ENCODE measurements around the gene TRIM6. TPM values are rescaled to one million over a fixed set of nuclear protein-coding genes. Genes with fewer than 3 reads are reported as not detected.
A peak's percentile ranks its signal among the peaks of the same experiment; 100 is the strongest.

The TRIM6 gene
- total and polyA plus RNA-seq, 9 of the 15 experiments (the other 6 are each of a cell fraction or from before 2014, with no cell fraction given): 5.0 to 11.8 (median 8.7) TPM

DNA sequence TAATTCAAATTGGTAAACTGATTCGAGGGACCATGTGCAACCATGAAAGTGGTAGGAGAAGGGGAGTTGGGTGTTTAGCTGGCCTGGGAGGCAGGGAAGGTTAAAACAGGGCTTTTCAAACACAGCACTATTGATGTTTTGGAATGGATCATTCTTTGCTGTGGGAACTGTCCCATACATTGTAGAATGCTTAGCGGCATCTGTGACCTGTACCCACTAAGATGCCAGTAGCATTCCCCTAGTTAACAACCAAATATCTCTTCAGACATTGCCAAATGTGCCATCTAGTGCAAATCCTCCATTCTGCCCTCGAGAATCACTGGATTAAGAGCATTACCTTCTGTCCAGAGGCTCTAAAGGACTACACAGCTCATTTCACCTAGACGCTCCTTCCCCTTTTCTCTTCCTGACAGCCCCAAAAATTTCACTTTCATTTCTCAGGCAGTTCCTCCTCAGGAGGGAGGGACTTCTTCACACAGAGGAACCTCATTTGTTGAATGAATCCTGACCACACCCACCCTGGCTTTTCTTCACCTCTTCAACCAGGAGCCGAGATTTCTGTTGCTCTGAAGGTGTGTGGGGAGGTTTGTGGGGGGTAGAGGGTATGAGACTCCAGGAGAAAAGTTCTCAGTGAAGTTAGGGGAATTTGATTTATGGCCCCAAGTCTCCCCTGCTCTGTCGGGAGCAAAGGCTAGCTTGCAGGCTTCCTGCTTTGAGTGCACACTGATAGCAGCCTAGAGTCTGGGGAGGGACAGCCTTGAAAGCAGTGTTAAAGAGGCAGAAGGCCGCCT is 28.2 kb downstream of the TRIM6 start, which contains the start of gene TRIM34 (continued):
- TF ChIP-seq CREB3L1 (IDR thresholded peaks at IDR 0.05; ENCODE audit: borderline replicate concordance, low read depth) (no peak), HOMEZ (CRISPR knock-in tag; IDR thresholded peaks at IDR 0.05) (no peak), NONO (IDR thresholded peaks at IDR 0.05; ENCODE audit: low read depth in 2 of 2, low read length in 1 of 2) (no peak), ZSCAN29 (IDR thresholded peaks at IDR 0.05) (no peak)

DNA sequence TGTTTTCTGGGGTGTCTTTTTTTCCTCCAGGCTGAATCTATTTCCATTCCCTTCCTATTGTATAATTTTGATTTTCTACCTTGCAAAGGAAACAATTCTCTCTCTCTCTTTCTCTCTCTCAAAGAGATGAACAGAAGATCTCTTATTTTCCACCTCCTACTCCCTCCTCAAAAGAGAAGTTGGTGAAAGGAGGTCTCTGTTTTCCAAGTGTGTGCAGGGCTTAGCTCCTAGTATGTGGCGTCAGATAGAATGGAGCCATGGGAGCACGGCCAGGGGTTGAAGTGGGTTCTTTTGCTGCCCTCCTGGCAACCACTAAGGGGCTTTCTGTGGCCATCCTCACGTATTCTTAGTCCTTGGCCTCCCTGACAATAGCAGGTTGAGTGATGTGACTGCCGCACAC is 28.8 kb downstream of the TRIM6 start:
- Histone ChIP-seq H3K4me1 (replicated peaks in 1 of 2; ENCODE audit: control insufficient read depth in 2 of 2, insufficient read depth in 2 of 2, low read length in 2 of 2) (peaks cover 0 to 10% of the 10 kb centered on the region in 2 experiments; a peak in 3 of 5 replicates), H3K79me2 (ENCODE audit: control insufficient read depth, insufficient read depth, low read length) (no peaks in the 10 kb centered on the region), H3K36me3 (ENCODE audit: control insufficient read depth, insufficient read depth, low read length) (no peaks in the 10 kb centered on the region), H2AFZ (ENCODE audit: low read depth, low read length) (peak overlapping the region; percentile 99), H3K9me1 (ENCODE audit: control insufficient read depth, insufficient read depth, low read length) (no peaks in the 10 kb centered on the region), H3K9me3 (replicated peaks; ENCODE audit: control insufficient read depth, insufficient read depth, low read depth, low read length) (no peaks in the 10 kb centered on the region; the same call in 1 of the 2 replicates), H3K27ac (ENCODE audit: extremely low read depth, low read depth, low read length) (no peak overlapping the region), H3K27me3 (ENCODE audit: control insufficient read depth in 2 of 2, insufficient read depth in 2 of 2, low read length in 2 of 2) (no peaks in the 10 kb centered on the region), H3K9ac (ENCODE audit: insufficient read depth in 1 of 2, low read depth in 2 of 2, low read length in 2 of 2) (no peak overlapping the region), H3K4me3 (peak overlapping the region; percentile 44; the same call in 1 of the 2 replicates), H3K4me2 (ENCODE audit: insufficient read depth, low read length) (0 out of 2 replicates have a peak overlapping the region, but pooled peaks have one; percentile 97), H4K20me1 (replicated peaks; ENCODE audit: control insufficient read depth, insufficient read depth, low read length) (no peaks in the 10 kb centered on the region)
- CTCF ChIA-PET (ENCODE audit: low intra/inter-chr PET ratio): no interaction called here
- no peak for ATAC-seq
- intact Hi-C loops (cut with micrococcal nuclease) (no loop called here), in situ Hi-C loops (cut with MboI) (no loop called here)
- WGBS (ENCODE audit: insufficient coverage, low coverage, missing lambda C conversion rate): 21% methylated on average over 4 of the region's 4 CpGs
- no TSS peak for BruUV-seq (replicated peaks)
- DNase-seq (ENCODE audit: extremely low read depth in 1 of 4, low spot score in 3 of 4): no peak
- FAIRE-seq: no peak
- POLR2A ChIA-PET: interaction anchor here (1.0 to 1.3 kb wide), 3 partner anchors 11 to 266 kb away, joined by 3 read pairs; no protein-coding TSS in a partner anchor
- TF ChIP-seq RBM14 (IDR thresholded peaks at IDR 0.05; ENCODE audit: borderline replicate concordance, insufficient read depth, low read depth, low read length) (no peak), PHB2 (IDR thresholded peaks at IDR 0.05; ENCODE audit: low read depth) (no peak), FOXK1 (CRISPR knock-in tag; IDR thresholded peaks at IDR 0.05; ENCODE audit: borderline replicate concordance) (no peak), ZNF57 (CRISPR knock-in tag; IDR thresholded peaks at IDR 0.05) (no peak), KHSRP (IDR thresholded peaks at IDR 0.05) (no peak), EP300 (IDR thresholded peaks at IDR 0.05; ENCODE audit: low read length) (no peak), KAT7 (CRISPR knock-in tag; IDR thresholded peaks at IDR 0.05; ENCODE audit: borderline replicate concordance) (no peak), YY1 (IDR thresholded peaks at IDR 0.05; ENCODE audit: borderline replicate concordance in 1 of 3, control insufficient read depth in 1 of 3, extremely low read depth in 1 of 3, insufficient read depth in 3 of 3, insufficient read length in 1 of 3, insufficient replicate concordance in 2 of 3, low read depth in 1 of 3, low read length in 2 of 3) (no peak), CBX2 (IDR thresholded peaks at IDR 0.05; ENCODE audit: insufficient read depth, low read length, poor library complexity, severe bottlenecking) (no peak)
- TF ChIP-seq, protein P1, sequence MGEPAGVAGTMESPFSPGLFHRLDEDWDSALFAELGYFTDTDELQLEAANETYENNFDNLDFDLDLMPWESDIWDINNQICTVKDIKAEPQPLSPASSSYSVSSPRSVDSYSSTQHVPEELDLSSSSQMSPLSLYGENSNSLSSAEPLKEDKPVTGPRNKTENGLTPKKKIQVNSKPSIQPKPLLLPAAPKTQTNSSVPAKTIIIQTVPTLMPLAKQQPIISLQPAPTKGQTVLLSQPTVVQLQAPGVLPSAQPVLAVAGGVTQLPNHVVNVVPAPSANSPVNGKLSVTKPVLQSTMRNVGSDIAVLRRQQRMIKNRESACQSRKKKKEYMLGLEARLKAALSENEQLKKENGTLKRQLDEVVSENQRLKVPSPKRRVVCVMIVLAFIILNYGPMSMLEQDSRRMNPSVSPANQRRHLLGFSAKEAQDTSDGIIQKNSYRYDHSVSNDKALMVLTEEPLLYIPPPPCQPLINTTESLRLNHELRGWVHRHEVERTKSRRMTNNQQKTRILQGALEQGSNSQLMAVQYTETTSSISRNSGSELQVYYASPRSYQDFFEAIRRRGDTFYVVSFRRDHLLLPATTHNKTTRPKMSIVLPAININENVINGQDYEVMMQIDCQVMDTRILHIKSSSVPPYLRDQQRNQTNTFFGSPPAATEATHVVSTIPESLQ (CRISPR knock-in tag; IDR thresholded peaks at IDR 0.05): no peak
